ENCODE results near the gene RSPH10B2. TPM values are rescaled to one million over a fixed set of nuclear protein-coding genes. Genes with fewer than 3 reads are reported as not detected.

RSPH10B2 gene
- total and polyA plus RNA-seq, 9 of the 15 experiments (the other 6 are each of a cell fraction or from before 2014, with no cell fraction given), result 0.04 to 0.11 (median 0.08) TPM; not detected in 5

DNA sequence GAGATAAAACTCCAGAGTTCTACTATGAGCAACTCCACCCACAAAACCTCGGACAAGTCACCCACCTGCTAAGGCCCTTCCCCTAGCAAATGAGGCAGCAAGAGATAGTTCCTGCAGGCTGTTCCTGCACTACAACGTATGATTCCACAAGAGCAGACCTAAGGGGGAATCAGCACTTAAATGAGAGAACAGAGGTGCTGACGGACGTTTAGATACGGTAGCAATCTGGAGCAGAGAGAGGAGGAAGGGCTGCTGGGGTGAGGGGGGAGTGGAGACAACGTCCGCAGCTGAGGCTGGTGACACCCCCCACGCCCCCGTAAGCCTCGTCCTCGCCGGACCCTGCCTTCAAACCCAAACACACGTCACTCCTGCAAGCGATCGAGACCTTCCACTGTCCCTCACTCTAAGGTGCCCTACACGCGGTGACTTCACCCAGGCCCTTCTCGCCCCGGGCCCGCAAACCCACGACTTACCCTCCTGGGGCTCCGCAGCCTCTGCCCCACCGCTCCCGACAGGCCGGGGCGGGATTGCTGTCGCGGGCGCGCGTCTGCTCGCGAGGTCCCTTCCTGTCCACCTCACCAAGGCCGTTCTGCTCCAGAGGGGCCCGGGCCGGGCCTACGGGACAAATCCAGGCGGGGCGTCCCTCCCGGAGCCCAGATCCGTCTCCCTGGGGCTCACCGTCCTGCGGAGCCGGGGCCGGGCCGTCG lies 47.8 kb upstream of the RSPH10B2 start (continued):
- TF ChIP-seq CBFA2T3 (IDR thresholded peaks at IDR 0.05) (peak; percentile 70), TEAD4 (IDR thresholded peaks at IDR 0.05; ENCODE audit: low read length) (peak; percentile 36), TEAD4 (CRISPR knock-in tag; IDR thresholded peaks at IDR 0.05; ENCODE audit: borderline replicate concordance) (no peak), E2F5 (CRISPR knock-in tag; IDR thresholded peaks at IDR 0.05) (0 out of 2 replicates have a peak, but pooled peaks have one; percentile 41), ZNF511 (CRISPR knock-in tag; IDR thresholded peaks at IDR 0.05) (0 out of 2 replicates have a peak, but pooled peaks have one; percentile 24), TCF3 (CRISPR knock-in tag; IDR thresholded peaks at IDR 0.05) (peak; percentile 50; the same call in 1 of the 2 replicates), ZNF121 (CRISPR knock-in tag; conservative IDR thresholded peaks at IDR 0.05) (no peak), EP300 (IDR thresholded peaks at IDR 0.05; ENCODE audit: low read length) (no peak; the same call in 1 of the 2 replicates), CHD2 (IDR thresholded peaks at IDR 0.05; ENCODE audit: low read depth, low read length) (no peak), SRSF7 (optimal IDR thresholded peaks at IDR 0.05; ENCODE audit: low read depth, low read length) (no peak), ZBTB26 (CRISPR knock-in tag; IDR thresholded peaks at IDR 0.05) (0 out of 2 replicates have a peak, but pooled peaks have one; percentile 22), ZNF174 (CRISPR knock-in tag; IDR thresholded peaks at IDR 0.05) (no peak), PCBP1 (IDR thresholded peaks at IDR 0.05; ENCODE audit: low read depth, low read length, poor library complexity, severe bottlenecking) (no peak), ZNF175 (CRISPR knock-in tag; IDR thresholded peaks at IDR 0.05; ENCODE audit: low read depth) (no peak), TCF7 (IDR thresholded peaks at IDR 0.05; ENCODE audit: borderline replicate concordance) (no peak), ETS1 (conservative IDR thresholded peaks at IDR 0.05; ENCODE audit: control insufficient read depth, low read depth, low read length) (0 out of 2 replicates have a peak, but pooled peaks have one; percentile 1), HNRNPK (IDR thresholded peaks at IDR 0.05; ENCODE audit: low read depth, low read length, poor library complexity, severe bottlenecking) (no peak), SRSF3 (IDR thresholded peaks at IDR 0.05; ENCODE audit: insufficient read depth, low read length) (no peak), GABPB2 (CRISPR knock-in tag; conservative IDR thresholded peaks at IDR 0.05) (no peak), BRCA1 (IDR thresholded peaks at IDR 0.05) (no peak), BRCA1 (CRISPR knock-in tag; IDR thresholded peaks at IDR 0.05) (no peak), ZNF57 (CRISPR knock-in tag; IDR thresholded peaks at IDR 0.05) (no peak), CEBPG (CRISPR knock-in tag; IDR thresholded peaks at IDR 0.05) (peak; percentile 19; the same call in 1 of the 2 replicates), CEBPG (tag; conservative IDR thresholded peaks at IDR 0.05 in 1 of 2, IDR thresholded peaks at IDR 0.05 in 1 of 2) (no peak), ZKSCAN8 (CRISPR knock-in tag; IDR thresholded peaks at IDR 0.05) (no peak)
